A549 (cell line): ENCODE data around the gene SH3GL2. TPM values are rescaled to one million over a fixed set of nuclear protein-coding genes. Genes with fewer than 3 reads are reported as not detected.

ENCODE experiments used
- ATAC-seq, 2 experiments: fragments of 200-7000 bp in 1 of 2; fragments of >200 bp in 1 of 2; cut with Nextera tagmentation in 1 of 2; cut with Tn5 transposase in 1 of 2; 3 replicates each; pipeline versions ENCODE4 v1.8.0 to v1.9.1; 2018 to 2020; ENCODE audit warnings: mild to moderate bottlenecking in 1 of 2, moderate library complexity in 1 of 2
- CTCF ChIA-PET: fragments of 300-600 bp; sonication (Branson Sonifier 250); formaldehyde crosslinking; extraction: SDS; loops from one replicate; lab custom pipeline; 2021; ENCODE audit warnings: antibody characterized with exemption, inconsistent platforms; lab: Yijun Ruan, JAX
- POLR2A ChIA-PET: fragments of 350-600 bp; formaldehyde crosslinking; extraction: SDS; loops from one replicate; lab custom pipeline; 2021; ENCODE audit warnings: antibody characterized with exemption, inconsistent platforms; lab: Yijun Ruan, JAX
- DNase-seq, 2 experiments: peaks; one replicate each; pipeline versions ENCODE4 v3.0.0 to v3.0.0-alpha.2; 2011 to 2016; ENCODE audit warnings: low read depth in 1 of 2, low spot score in 1 of 2
- FAIRE-seq: peaks from 2 replicates; lab custom pipeline; 2011; peaks lifted over from hg19 to GRCh38; lab: Jason Lieb, UNC
- H3K27ac ChIP-seq, 2 experiments: fragments of >200 bp; sonication (Bioruptor Twin); formaldehyde crosslinking; 3 replicates each; pipeline ENCODE4 v1.5.1; 2016 to 2017
- H3K4me1 ChIP-seq: fragments of >200 bp; sonication (Bioruptor Twin); formaldehyde crosslinking; 3 replicates; pipeline ENCODE4 v1.6.1; 2016
- H3K4me2 ChIP-seq: fragments of >200 bp; sonication (Bioruptor Twin); formaldehyde crosslinking; 3 replicates; pipeline ENCODE4 v1.6.1; 2016
- H3K4me3 ChIP-seq: fragments of >200 bp; sonication (Bioruptor Twin); formaldehyde crosslinking; 3 replicates; pipeline ENCODE4 v1.5.1; 2016
- H3K9me3 ChIP-seq: fragments of >200 bp; sonication (Bioruptor Twin); formaldehyde crosslinking; 3 replicates; pipeline ENCODE4 v1.6.1; 2016
- CBX2 ChIP-seq: fragments of 200-600 bp; sonication (generic); IDR thresholded peaks from 2 replicates; pipeline ENCODE4 v1.6.1; 2016; ENCODE audit warnings: low read depth, mild to moderate bottlenecking, borderline replicate concordance
- CEBPB ChIP-seq, 2 experiments: fragments of >200 bp in 1 of 2; sonication (Bioruptor Twin) in 1 of 2; formaldehyde crosslinking in 1 of 2; IDR thresholded peaks; 2 replicates each; pipeline ENCODE4 v1.6.1; 2012 to 2016
- CHD2 ChIP-seq: fragments of 150-350 bp; IDR thresholded peaks from 2 replicates; pipeline ENCODE4 v1.6.1; 2014; ENCODE audit warnings: low read length; ENCODE audit not compliant: partially characterized antibody
- CTCF ChIP-seq: fragments of >200 bp; sonication (Bioruptor Twin); formaldehyde crosslinking; IDR thresholded peaks from 3 replicates; pipeline ENCODE4 v1.5.1; 2016
- ELK1 ChIP-seq: fragments of 150-350 bp; IDR thresholded peaks from 2 replicates; pipeline ENCODE4 v1.6.1; 2014; ENCODE audit warnings: low read depth, mild to moderate bottlenecking, low read length
- EP300 ChIP-seq, 2 experiments: fragments of >200 bp; sonication (Bioruptor Twin); formaldehyde crosslinking; IDR thresholded peaks; 2 replicates in 1 of 2; 3 replicates in 1 of 2; pipeline ENCODE4 v1.6.1; 2016 to 2017
- FOSB ChIP-seq: fragments of 250-450 bp; sonication (Bioruptor Pico); IDR thresholded peaks from 2 replicates; pipeline ENCODE4 v1.5.0; 2020; ENCODE audit warnings: mild to moderate bottlenecking, moderate library complexity
- HDAC2 ChIP-seq: fragments of 200-600 bp; sonication (generic); IDR thresholded peaks from 2 replicates; pipeline ENCODE4 v1.6.1; 2016
- HEYL ChIP-seq: fragments of 250-450 bp; sonication (Bioruptor Pico); IDR thresholded peaks from 2 replicates; pipeline ENCODE4 v1.8.0; 2021; ENCODE audit warnings: mild to moderate bottlenecking, moderate library complexity
- HOXA7 ChIP-seq: fragments of 250-450 bp; sonication (Bioruptor Pico); IDR thresholded peaks from 2 replicates; pipeline ENCODE4 v1.5.0; 2020; ENCODE audit warnings: mild to moderate bottlenecking, moderate library complexity
- HOXB13 ChIP-seq: fragments of 250-450 bp; sonication (Bioruptor Pico); IDR thresholded peaks from 2 replicates; pipeline ENCODE4 v1.5.0; 2020; ENCODE audit warnings: low read depth, mild to moderate bottlenecking, moderate library complexity
- KDM5A ChIP-seq: fragments of 200-600 bp; sonication (generic); IDR thresholded peaks from 2 replicates; pipeline ENCODE4 v1.6.1; 2016; ENCODE audit warnings: antibody characterized with exemption, mild to moderate bottlenecking
- MAZ ChIP-seq: fragments of 150-350 bp; IDR thresholded peaks from 2 replicates; pipeline ENCODE4 v1.6.1; 2014; ENCODE audit warnings: antibody characterized with exemption, low read depth, low read length, borderline replicate concordance
- MYC ChIP-seq: IDR thresholded peaks from 2 replicates; pipeline ENCODE4 v1.6.1; 2012; ENCODE audit warnings: mild to moderate bottlenecking, inconsistent platforms, low read length, improper control_type of control experiment, borderline replicate concordance
- NFE2L2 ChIP-seq: fragments of 150-350 bp; conservative IDR thresholded peaks from 2 replicates; pipeline ENCODE4 v1.6.1; 2014; ENCODE audit warnings: low read length
- NR3C1 ChIP-seq: fragments of >200 bp; sonication (Bioruptor Twin); formaldehyde crosslinking; IDR thresholded peaks from 3 replicates; pipeline ENCODE4 v1.6.1; 2017
- PBX3 ChIP-seq: IDR thresholded peaks from 2 replicates; pipeline ENCODE4 v1.6.1; 2012
- POLR2A ChIP-seq: IDR thresholded peaks from 2 replicates; pipeline ENCODE4 v1.6.1; 2012; ENCODE audit warnings: mild to moderate bottlenecking, low read length
- POLR2AphosphoS2 ChIP-seq: conservative IDR thresholded peaks from 2 replicates; pipeline ENCODE4 v1.6.1; 2012; ENCODE audit warnings: low read length, improper control_type of control experiment, inconsistent platforms
- RARB ChIP-seq: fragments of 250-450 bp; sonication (Bioruptor Pico); IDR thresholded peaks from 2 replicates; pipeline ENCODE4 v1.8.0; 2021; ENCODE audit warnings: mild to moderate bottlenecking, moderate library complexity
- RCOR1 ChIP-seq: fragments of 150-350 bp; IDR thresholded peaks from 2 replicates; pipeline ENCODE4 v1.6.1; 2014; ENCODE audit warnings: antibody characterized with exemption, low read length, low read depth
- RNF2 ChIP-seq: fragments of 200-600 bp; sonication (generic); IDR thresholded peaks from 2 replicates; pipeline ENCODE4 v1.6.1; 2016; ENCODE audit warnings: low read depth, mild to moderate bottlenecking, antibody characterized with exemption, moderate library complexity, borderline replicate concordance
- TP53 ChIP-seq: fragments of 250-450 bp; sonication (Bioruptor Pico); IDR thresholded peaks from 2 replicates; pipeline ENCODE4 v1.5.0; 2021; ENCODE audit warnings: mild to moderate bottlenecking, moderate library complexity
- WGBS: methylation state at CpG from one replicate; pipeline ENCODE4 v1.1.6; 2017; ENCODE audit errors: missing lambda C conversion rate; 5-methylcytosine and 5-hydroxymethylcytosine counted together
- polyA plus RNA-seq, 4 experiments: library from polyadenylated mRNA; depleted of rRNA in 3 of 4; stranded (reverse); fragments of >200 nt; fragmentation: RNase III in 1 of 4; extraction: RNeasy Plus Mini Kit Qiagen cat#74134 plus additional on column Dnase treatment in 1 of 4; gene quantifications; 2 replicates in 3 of 4; 3 replicates in 1 of 4; pipeline ENCODE4 v1.2.3, GENCODE V29; 2011 to 2017

SH3GL2 gene
- polyA plus RNA-seq, 2 of the 4 experiments (the other 2 are of a cell fraction), result 0.03 TPM

- H3K4me1 ChIP-seq, result no peaks in the 10 kb centered on the region
- H3K4me2 ChIP-seq, result no peak overlapping the region
- ChIA-PET CTCF (no interaction called here), POLR2A (no interaction called here)
- H3K27ac ChIP-seq, result no peak overlapping the region
- H3K9me3 ChIP-seq, result no peaks in the 10 kb centered on the region
- FAIRE-seq, result no peak
- H3K4me3 ChIP-seq, result no peak overlapping the region
- no peak for ATAC-seq
- TF ChIP-seq HDAC2, result no peak
- TF ChIP-seq MAZ, result no peak
- TF ChIP-seq CEBPB (IDR thresholded peaks at IDR 0.05), result no peak
- no peak for TF ChIP-seq FOSB (CRISPR knock-in tag)
- TF ChIP-seq HEYL (CRISPR knock-in tag), result no peak
- TF ChIP-seq CTCF, result no peak
- TF ChIP-seq NFE2L2, result no peak
- no peak for TF ChIP-seq CHD2
- TF ChIP-seq NR3C1, result no peak
- no peak for TF ChIP-seq HOXA7 (CRISPR knock-in tag)
- no peak for TF ChIP-seq POLR2AphosphoS2
- no peak for TF ChIP-seq POLR2A
- no peak for TF ChIP-seq TP53
- TF ChIP-seq, all 56 proteins: peak for 0
- DNase-seq, result no peak
These were observed 52.5 kb downstream of the SH3GL2 start for GRCh38 chr9:17631396-17631795.

- no peak for DNase-seq
- Histone ChIP-seq H3K4me2 (no peak overlapping the region), H3K9me3 (no peaks in the 10 kb centered on the region), H3K27ac (no peak overlapping the region), H3K4me3 (no peak overlapping the region), H3K4me1 (no peaks in the 10 kb centered on the region)
- CTCF ChIA-PET, result no interaction called here
- no peak for FAIRE-seq
- POLR2A ChIA-PET, result no interaction called here
- ATAC-seq, result no peak
- WGBS, result 0% methylated on average over 2 of the region's 2 CpGs
- no peak for TF ChIP-seq ELK1
- TF ChIP-seq MYC, result no peak
- no peak for TF ChIP-seq KDM5A
- TF ChIP-seq HOXB13, result no peak
- TF ChIP-seq, all 56 proteins: peak for 0
These were observed 54.1 kb downstream of the SH3GL2 start for GRCh38 chr9:17632994-17633393.

GRCh38 chr9:17635115-17635890 is 56.4 kb downstream of the SH3GL2 start:
- DNase-seq, result no peak
- Histone ChIP-seq H3K27ac (no peak overlapping the region), H3K9me3 (no peaks in the 10 kb centered on the region), H3K4me3 (no peak overlapping the region), H3K4me2 (no peak overlapping the region), H3K4me1 (no peaks in the 10 kb centered on the region)
- ChIA-PET POLR2A (no interaction called here), CTCF (interaction anchor here (0.6 to 1.0 kb wide), 2 partner anchors 10 to 1524 kb away, joined by 3 read pairs; no protein-coding TSS in a partner anchor)
- no peak for ATAC-seq
- TF ChIP-seq POLR2AphosphoS2 (no peak), CBX2 (no peak), HEYL (CRISPR knock-in tag) (no peak), RNF2 (no peak), EP300 (IDR thresholded peaks at IDR 0.05) (no peak), RCOR1 (no peak), PBX3 (no peak), RARB (CRISPR knock-in tag) (no peak), MYC (no peak)
- 0% methylated on average over 2 of the region's 2 CpGs for WGBS
- FAIRE-seq, result no peak
